GM19043 (cell line): ENCODE results near the gene PLEK2.
"Not testable (repeated sequence)": the region's sequence is repeated elsewhere in the genome, so short reads cannot be mapped to it uniquely, and the experiment has no call there.

ENCODE experiments used
- ATAC-seq: cut with Tn5 transposase; IDR thresholded peaks from one replicate; pipeline ENCODE4 v1.9.1; 2021; ENCODE audit warnings: low read depth; ENCODE audit not compliant: unreplicated experiment

The PLEK2 gene

DNA sequence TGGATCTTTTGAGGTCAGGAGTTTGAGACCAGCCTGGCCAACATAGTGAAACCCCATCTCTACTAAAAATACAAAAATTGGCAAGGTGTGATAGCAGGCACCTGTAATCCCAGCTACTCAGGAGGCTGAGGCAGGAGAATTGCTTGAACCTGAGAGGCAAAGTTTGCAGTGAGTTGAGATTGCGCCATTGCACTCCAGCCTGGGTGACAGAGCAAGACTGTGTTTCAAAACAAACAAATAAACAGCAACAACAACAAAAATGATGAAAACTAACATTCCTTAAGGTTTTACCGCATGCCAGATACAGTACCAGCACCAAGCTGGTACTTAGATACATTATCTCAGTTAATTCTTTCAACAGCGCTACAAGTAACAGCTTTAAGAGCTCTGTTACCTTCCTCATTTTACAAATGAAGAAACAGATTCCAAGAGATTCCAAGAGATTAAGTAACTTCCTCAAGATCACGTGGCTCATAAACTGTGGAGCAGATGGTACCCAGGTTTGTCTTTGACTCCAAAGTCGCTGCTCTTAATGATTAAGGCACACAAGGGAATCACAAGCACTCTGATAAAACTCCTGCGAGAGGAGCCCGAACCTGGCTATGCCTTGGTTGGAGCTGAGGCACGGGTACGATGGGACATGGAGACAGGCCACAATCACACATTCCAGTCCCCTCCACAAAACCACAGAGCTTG, 17.7 kb upstream of the PLEK2 start:
- ATAC-seq: no peak

DNA sequence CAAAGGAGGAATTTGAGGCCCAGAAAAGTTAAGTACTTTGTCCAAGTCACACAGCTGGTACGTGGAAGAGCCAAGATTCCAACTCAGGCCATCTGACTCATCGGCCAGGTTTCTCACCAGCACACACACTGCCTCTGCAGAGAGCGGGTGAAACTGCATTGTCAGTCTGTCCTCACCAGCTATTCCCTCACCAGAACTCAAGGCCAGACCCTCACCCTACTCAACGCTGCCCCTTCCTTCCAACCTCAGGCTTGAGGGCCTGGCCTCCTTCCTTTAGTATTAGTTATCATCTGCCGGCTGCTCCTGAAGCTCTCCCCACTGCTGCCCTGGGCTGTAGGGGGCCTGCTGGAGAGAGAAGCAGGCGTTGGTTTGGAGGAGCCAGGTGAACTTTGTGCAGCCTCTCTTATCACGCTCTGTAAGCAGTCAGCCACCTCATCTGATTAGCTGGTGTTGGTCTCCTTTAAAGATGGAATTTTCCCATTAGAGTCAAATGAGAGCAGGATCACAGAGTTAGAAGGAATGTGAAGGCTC, 16.6 kb upstream of the PLEK2 start:
- no peak for ATAC-seq

DNA sequence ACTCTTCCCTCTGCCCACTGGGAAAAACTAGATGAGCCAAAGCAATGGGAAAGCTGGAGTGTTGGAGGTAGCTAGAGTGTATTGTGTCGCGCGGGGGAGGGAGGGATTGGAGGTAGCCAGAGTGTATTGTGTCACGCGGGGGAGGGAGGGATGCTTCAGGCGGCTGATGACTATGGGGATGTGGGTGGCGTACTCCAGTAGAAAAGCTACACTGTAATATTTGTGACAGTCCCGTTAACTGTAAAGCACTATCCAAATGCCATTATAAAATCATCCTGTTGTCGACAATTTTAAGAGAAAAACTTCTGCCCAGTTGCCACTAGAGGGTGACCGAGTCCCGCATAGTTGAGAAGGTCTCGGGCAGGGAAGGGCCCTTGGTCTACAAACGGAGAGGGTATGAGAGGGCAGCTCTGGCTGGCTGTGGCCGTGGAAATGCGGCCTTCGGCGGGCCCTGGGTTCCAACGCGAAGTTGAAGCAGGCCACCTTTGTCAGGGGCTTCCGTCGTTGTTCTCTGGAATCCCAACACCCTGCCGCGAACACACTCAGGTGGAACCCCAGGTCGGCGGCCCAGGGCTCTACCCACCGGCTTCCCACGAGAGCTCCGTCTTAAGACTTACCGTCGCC, 15.1 kb upstream of the PLEK2 start:
- ATAC-seq: no peak

DNA sequence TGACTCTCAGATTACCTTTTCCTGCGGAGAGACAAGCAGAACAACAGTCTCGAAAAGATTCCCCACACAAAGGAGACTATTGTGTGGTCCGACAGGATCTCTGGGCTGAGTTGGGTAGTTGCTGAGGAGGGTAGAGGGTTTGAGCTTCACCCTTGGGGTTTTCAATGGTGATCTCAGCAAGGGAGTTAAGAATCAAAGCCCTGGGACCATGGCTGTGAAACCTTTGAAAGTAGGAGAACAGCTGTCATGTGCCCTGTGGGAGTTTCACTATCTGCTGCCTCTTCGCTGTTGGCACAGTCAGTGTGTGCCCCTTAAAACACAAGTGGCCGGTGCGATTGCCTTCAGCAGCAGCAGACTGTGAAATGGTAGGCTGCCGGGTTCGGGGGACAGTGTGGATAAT, 14.2 kb upstream of the PLEK2 start:
- no peak for ATAC-seq

DNA sequence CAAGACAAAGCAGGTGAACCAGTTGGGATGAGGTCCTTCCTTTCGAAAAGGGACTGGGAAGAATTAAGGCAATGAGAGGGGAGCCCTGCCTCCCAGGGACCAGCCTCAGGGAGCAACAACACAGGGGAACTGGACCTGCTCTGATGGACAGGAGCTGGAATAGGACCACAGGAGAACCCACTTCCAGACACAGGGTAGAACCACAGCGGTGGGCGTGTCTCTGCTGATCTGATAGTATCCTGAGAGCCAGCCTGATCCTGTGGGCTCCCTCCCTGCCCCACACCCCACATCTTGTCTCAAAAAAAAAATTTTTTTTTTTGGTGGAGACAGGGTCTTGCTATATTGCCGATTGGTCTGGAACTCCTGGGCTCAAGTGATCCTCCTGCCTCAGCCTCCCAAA, 13.6 kb upstream of the PLEK2 start:
- ATAC-seq: no peak

DNA sequence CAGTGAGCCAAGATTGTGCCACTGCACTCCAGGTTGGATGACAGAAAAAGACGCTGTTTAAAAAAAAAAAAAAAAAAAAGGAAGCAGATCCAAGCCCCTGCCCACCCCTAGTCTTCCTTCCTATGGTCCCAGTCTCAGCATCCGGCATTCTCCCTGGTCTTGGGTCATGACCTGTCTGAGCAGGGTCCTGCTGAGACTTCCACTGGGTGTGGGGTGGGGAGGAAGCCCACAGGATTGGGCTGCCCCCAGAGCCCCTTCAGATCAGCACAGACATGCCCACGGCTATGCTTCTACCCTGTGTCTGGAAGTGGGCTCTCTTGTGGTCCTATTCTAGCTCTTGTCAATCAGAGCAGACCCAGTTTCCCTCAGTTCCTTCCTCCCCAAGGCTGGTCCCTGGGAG, 12.6 kb upstream of the PLEK2 start:
- no peak for ATAC-seq

DNA sequence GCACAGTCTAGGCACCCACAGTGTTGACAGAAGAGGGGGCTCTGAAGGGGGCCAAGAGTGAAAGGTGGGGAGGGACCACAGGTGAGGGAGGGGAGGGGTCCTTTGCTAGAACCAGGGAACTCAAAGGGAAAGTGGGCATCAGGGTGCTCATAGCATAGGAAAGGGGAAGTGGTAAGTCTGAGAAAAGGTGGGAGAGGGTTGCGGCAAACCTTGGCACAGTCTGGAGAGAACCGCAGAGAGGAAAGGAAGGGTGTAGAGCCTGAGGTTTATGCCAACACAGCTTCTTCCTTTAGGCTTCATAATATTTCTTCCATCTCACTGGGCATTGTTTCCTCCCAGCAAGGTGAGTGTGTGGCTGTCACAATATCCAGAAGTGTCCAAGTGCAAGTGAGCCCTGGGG, 11.5 kb upstream of the PLEK2 start:
- ATAC-seq: no peak

DNA sequence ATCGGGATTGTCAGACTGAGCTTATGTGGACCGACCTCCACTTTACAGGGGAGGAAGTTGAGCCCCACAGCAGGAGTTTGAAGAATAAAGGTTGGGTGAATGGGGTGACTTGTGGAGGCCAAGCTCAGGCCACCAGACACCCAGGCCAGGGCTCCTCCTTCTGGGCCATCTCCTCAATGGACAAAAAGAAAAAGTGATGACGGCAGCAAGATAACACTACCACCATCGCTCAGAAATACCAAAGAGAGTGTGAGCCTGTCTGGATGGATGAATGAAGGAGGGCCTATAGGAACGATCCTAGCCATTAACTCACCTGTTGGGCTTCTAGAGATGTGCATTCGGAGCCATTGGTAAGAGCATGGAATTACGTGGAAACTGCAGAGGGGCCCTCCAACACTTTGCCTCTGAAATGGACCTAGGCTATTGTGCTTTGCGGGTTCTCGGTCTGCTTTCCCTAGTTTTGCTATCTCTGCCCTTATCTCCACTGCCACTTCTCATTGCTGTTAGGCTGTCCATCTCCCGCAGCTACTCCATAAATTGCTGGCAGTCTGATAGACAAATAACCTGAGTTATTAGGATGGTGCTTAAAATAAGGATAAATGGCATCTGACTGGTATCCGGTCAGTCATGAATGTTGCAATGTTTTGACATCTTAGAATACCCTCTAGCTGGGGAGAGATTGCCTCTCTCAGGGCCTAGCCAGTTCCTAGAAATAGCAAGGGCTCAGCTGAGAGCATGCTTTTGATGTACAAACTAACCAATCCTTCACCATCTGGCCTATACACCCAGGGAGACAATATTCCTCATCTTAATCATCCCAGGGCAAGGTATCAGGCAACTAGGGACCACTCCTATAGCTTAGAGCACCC, 9.6 kb upstream of the PLEK2 start:
- no peak for ATAC-seq

DNA sequence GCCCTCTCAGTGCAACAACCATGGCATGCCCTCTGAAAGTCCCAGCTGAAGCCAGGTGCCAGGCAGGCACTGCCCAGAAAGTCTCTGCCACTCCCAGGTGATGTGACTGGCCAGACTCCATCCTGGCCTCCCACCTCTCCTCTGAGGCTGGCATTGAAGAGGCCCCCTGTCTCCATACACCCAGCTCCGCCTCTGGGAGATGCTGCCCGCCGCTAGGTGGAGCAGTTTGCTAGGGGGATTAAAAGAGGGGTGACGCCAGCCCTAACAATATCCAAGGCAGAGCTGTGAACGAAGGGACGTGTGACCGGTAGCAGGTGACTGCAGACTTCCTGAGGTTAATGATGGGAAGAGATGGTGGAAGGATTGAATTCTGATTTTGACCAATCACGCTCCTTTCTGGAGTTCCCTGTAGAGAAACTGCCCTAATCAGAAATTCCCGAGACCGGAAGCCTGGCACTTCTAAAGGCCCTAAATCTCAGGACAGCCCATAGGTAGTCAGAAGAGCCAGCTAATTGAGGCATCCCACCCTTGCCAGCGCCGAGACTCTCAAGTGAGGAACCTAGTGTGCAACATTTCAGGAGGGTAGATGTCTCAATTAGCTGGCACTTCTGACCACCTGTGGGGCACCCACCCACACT, 8.3 kb upstream of the PLEK2 start:
- ATAC-seq: no peak

DNA sequence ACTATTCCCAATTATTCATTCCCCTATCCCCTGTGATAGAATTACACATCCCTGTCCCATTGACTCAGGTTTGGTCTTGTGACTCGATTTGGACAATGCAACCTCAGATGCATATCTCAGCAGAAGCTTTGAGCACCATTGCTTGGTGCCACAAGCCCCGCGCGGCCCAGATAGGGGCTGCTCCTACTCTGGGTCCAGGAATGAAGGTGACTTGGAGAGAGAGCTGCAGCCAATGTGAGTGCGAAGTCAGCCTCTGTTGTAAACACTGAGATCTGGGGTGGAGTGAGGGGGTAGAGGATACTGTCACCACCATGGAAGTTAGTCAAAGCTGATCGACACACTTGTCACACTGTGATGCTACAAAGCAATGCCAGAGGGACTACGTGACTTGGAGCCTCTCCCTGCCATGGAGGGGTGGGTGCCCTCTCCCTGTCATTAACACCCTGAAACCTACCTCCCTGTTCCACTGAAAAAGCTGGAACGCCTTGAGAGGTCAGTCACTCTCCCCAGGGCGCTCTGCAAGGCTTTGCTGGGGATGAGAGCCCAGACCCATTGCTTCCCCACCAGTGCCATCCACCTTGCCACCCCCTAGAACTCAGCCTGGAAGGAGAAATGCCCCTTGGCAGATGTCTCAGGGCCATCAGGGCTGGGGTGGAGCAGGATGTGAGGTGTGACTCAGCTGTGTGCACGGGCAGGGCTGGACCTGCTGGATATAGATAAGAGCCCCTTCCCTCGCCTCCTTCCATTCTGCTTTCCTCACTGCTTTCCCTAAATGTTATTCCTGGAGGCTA, 6.6 kb upstream of the PLEK2 start:
- no peak for ATAC-seq

DNA sequence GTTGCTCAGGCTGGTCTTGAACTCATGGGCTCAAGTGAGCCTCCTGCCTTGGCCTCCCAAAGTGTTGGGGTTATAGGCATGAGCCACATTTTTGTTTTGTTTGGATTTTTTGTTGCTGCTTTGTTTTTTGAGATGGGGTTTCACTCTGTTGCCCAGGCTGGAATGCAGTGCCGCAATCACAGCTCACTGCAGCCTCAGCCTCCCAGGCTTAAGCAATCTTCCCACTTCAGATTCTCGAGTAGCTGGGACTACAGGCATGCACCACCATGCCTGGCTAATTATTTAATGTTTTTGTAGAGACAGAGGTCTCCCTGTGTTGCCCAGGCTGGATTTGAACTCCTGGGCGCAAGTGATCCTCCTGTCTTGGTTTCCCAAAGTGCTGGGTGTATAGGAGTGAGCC, 5.7 kb upstream of the PLEK2 start:
- no peak for ATAC-seq

DNA sequence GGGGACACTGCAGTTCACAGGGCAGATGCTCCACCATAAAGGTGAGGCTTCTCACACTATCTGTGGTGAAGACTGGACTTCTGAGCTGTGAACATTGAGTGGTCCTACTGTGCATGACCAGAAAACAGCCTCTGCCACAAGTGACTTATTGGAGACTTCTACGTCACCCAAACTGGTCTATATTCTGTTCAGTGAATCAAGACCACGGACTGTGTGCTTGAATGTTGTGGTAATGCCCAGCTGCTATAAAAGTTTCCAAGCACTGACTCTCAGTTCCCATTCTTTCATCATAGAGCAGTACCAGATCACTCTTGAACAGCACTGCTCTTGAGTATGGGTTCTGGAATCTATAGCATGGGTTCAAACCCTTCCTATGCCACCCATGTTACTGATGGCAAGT, 4.8 kb upstream of the PLEK2 start:
- no peak for ATAC-seq

DNA sequence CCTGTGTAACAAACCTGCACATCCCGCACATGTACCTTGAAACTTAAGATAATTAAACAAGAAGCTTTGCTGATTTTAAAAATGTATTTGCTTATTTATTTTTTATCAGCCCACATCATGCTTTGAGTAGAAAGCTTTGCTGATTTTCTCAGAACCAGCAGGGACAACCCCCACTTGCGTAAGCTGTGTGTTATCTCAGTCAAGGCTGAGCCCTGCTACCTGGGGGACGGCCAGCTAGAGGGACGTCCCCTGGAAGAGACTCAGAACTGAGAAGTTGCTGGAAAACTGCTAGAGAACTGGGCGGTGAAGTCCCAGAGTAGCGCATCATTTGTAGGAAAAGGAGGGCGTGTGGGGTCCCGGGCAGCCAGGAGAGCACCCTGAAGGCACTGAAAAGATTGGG, 4.1 kb upstream of the PLEK2 start:
- ATAC-seq: no peak

DNA sequence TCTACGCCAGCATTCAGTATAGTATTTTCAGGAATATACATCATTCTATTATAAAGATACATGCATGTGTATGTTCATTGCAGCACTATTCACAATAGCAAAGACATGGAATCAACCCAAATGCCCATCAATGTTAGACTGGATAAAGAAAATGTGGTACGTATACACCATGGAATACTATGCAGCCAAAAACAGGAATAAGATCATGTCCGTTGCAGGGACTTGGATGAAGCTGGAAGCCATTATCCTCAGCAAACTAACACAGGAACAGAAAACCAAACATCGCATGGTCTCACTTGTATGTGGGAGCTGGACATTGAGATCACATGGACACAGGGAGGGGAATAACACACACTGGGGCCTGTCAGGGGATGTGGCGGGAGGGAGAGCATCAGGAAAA, 3.6 kb upstream of the PLEK2 start:
- ATAC-seq: not testable (repeated sequence)

DNA sequence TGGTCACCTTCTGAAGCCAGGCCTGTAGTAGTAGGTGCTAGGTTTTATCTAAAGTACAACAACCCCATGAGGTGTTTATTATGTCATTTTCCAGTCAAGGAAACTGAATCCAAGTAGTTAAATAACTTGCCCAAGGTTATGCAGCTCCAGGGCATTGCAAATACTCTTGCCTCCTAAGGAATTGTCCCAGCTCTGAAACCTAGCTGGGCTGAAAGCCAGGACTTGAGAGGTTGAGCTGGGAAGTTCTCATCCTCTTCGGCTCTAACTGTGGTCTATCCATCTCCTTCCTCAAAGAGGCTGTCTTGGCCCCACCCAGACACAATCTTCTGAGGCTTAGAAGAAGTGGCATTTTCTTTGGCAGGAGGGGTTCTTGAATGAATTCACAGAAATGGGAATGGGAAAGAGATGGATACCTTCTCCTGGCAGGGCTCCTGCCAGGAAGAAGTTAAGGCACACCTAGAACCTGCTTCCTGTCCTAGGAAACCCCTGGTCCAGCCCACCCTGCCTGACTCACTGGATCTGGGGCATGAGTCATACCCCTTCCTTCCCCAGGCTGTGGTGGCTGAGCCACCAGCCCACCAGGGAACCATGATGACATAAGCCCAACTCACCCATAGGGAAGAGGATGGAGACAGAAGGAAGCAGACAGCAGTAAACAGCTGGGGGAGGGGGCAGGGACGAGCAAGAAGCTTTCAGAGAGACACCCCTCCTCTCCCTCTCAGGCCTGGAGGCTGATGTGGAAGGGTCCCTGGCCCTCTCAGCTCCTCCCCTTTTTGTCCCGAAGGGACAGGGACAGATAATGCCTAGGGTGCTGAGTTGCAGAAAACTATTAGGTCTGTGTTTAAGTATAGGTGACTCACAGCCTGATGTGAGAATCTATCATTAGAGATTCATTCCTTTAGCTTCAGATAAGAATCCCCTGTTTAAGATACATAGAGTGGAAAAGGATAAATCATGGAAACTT, 2.1 kb upstream of the PLEK2 start:
- ATAC-seq: no peak

DNA sequence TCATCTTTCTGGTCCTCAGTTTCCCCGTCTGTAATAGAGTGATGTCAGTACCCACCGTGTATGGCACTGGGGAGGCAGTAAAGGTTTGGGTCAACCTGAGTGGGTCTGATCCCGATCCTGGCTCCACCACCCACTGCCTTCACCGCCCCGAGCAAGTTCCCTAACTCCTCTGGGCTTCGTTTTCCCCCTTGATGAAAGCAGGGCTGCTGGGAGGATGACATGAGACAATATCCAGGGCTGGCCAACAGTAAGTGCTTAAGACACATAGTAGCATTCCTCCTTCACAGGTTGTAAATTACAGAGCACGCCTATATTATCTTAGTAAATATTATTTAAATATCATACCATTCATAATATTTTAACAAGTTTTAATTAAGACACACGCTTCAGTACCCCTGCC, 595 bp downstream of the PLEK2 start:
- no peak for ATAC-seq

DNA sequence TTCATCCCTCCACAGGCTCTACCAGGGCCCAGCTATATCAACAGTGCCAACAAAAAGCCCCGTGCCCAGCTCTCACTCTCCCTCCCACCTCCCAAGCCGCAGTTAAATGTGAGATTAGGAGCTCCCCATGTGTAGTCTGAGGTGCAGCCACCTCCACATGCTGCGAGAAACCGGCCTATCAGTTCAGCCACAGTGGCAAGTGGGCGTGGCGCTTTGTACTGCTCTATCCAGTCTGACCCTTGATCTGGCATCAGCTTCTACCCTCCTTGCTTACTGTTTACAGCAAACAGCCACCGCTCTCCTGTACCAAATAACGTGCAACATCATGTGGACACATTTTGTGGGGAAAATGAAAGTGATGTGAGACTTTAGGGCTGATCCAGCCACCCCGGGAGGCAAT, 1.7 kb downstream of the PLEK2 start:
- no peak for ATAC-seq

DNA sequence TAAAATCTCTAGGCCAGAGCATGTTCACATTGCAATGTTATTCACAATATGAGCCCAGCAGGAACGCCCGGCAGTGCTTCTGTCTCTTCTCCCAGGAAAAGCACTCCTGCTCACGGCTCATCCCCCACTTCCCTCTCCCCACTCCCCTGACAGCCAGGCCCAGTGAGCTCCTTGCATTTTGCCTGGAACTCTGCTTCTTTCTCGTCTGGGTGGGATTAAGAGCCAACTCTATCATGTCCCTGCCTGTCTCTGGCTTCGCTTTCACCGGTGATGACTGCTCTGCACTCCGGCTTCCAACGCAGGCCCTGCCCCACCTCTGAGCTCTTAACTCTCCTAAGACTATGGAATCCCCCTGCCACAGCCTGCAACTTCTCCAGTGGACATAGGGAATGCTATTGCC, 2.5 kb downstream of the PLEK2 start:
- no peak for ATAC-seq
